K562 (cell line): ENCODE measurements around the gene TTYH2. TPM values are rescaled to one million over a fixed set of nuclear protein-coding genes. Genes with fewer than 3 reads are reported as not detected.

Experiments used
- CBFA2T3 ChIP-seq: fragments of 450-650 bp; IDR thresholded peaks from 2 replicates; pipeline ENCODE4 v1.6.1; 2017
- CBX8 ChIP-seq: fragments of 200-600 bp; sonication (generic); IDR thresholded peaks from 2 replicates; pipeline ENCODE4 v1.6.1; 2012; ENCODE audit warnings: borderline replicate concordance, mixed run types, low read depth, mild to moderate bottlenecking, moderate library complexity, mixed read lengths, low read length, control low read depth, inconsistent platforms; ENCODE audit not compliant: poor library complexity, severe bottlenecking; ENCODE audit errors: extremely low read depth
- CUX1 ChIP-seq: fragments of 200-800 bp; sonication (Bioruptor generic); IDR thresholded peaks from 2 replicates; pipeline ENCODE4 v1.6.1; 2016; ENCODE audit warnings: missing genetic modification characterization, missing compliant biosample characterization
- FOXJ2 ChIP-seq: fragments of 200-800 bp; sonication (Bioruptor generic); IDR thresholded peaks from 2 replicates; pipeline ENCODE4 v1.6.1; 2016; ENCODE audit warnings: missing genetic modification characterization, missing compliant biosample characterization
- FOXK2 ChIP-seq, 2 experiments: fragments of 450-650 bp; IDR thresholded peaks in 1 of 2; conservative IDR thresholded peaks in 1 of 2; 2 replicates each; pipeline ENCODE4 v1.6.1; 2016; ENCODE audit warnings: low read depth in 2 of 2, mild to moderate bottlenecking in 1 of 2
- GABPA ChIP-seq: fragments of 200-800 bp; sonication (Bioruptor generic); conservative IDR thresholded peaks from 2 replicates; pipeline ENCODE4 v1.6.1; 2016; ENCODE audit warnings: low read depth, missing genetic modification characterization, missing compliant biosample characterization
- HDAC2 ChIP-seq: fragments of 450-650 bp; IDR thresholded peaks from 2 replicates; pipeline ENCODE4 v1.6.1; 2016; ENCODE audit warnings: mild to moderate bottlenecking
- KLF13 ChIP-seq: fragments of 450-650 bp; IDR thresholded peaks from 2 replicates; pipeline ENCODE4 v1.6.1; 2016; ENCODE audit warnings: missing genetic modification characterization, low read depth, mild to moderate bottlenecking, missing compliant biosample characterization, moderate library complexity, borderline replicate concordance
- MAFG ChIP-seq: fragments of 450-650 bp; conservative IDR thresholded peaks from 2 replicates; pipeline ENCODE4 v1.6.1; 2016; ENCODE audit warnings: missing genetic modification characterization, missing compliant biosample characterization
- MCM2 ChIP-seq: fragments of 450-650 bp; IDR thresholded peaks from 2 replicates; pipeline ENCODE4 v1.6.1; 2017; ENCODE audit warnings: low read depth, mild to moderate bottlenecking
- RHOXF2B ChIP-seq: fragments of 250-450 bp; sonication (Bioruptor Pico); conservative IDR thresholded peaks from 2 replicates; pipeline ENCODE4 v1.5.1; 2021
- RNF2 ChIP-seq: sonication (generic); IDR thresholded peaks from 2 replicates; pipeline ENCODE4 v1.6.1; 2016
- RUNX1 ChIP-seq: sonication (generic); IDR thresholded peaks from 2 replicates; pipeline ENCODE4 v1.6.1; 2016; ENCODE audit warnings: antibody characterized with exemption, low read depth
- SP1 ChIP-seq: sonication (generic); formaldehyde crosslinking; IDR thresholded peaks from 2 replicates; pipeline ENCODE4 v1.8.1; 2022; ENCODE audit warnings: mild to moderate bottlenecking, missing genetic modification reagents
- TFE3 ChIP-seq: fragments of 450-650 bp; formaldehyde crosslinking; IDR thresholded peaks from 2 replicates; pipeline ENCODE4 v1.4.0; 2020; ENCODE audit warnings: mild to moderate bottlenecking, mixed read lengths
- VEZF1 ChIP-seq: fragments of 200-800 bp; sonication (Bioruptor generic); IDR thresholded peaks from 2 replicates; pipeline ENCODE4 v1.6.1; 2017; ENCODE audit warnings: missing genetic modification characterization, missing compliant biosample characterization
- polyA plus RNA-seq, 8 experiments: library from polyadenylated mRNA; depleted of rRNA in 4 of 8; stranded (reverse) in 5 of 8; unstranded in 3 of 8; fragments of >200 nt; fragmentation: Nextera tagmentation in 2 of 8; fragmentation: Illumina TruSeq in 1 of 8; extraction: Ambion mirVana in 2 of 8; extraction: Trizol in 1 of 8; gene quantifications; 2 replicates each; pipeline versions ENCODE4 v1.2.1 to v1.2.3, GENCODE V29; 2011 to 2014; ENCODE audit warnings: inconsistent platforms in 1 of 8, missing spikeins in 1 of 8
- total RNA-seq, 7 experiments: library from RNA; depleted of rRNA in 6 of 7; stranded (reverse); fragments of >200 nt in 6 of 7; fragmentation: Illumina TruSeq in 2 of 7; extraction: Trizol in 2 of 7; gene quantifications; 2 replicates each; pipeline versions ENCODE4 v1.2.1 to v1.2.3, GENCODE V29; 2011 to 2021; ENCODE audit warnings: low replicate concordance in 1 of 7
- TF ChIP-seq, protein P1 (sequence below): sonication (generic); formaldehyde crosslinking; IDR thresholded peaks from 2 replicates; pipeline ENCODE4 v1.8.0; 2022; ENCODE audit warnings: missing genetic modification reagents, mild to moderate bottlenecking, moderate library complexity, borderline replicate concordance

TTYH2 gene
- total and polyA plus RNA-seq, 9 of the 15 experiments (the other 6 are each of a cell fraction or from before 2014, with no cell fraction given) = 0.03 to 2.0 (median 0.91) TPM

- TF ChIP-seq FOXK2 (conservative IDR thresholded peaks at IDR 0.05 in 1 of 2, IDR thresholded peaks at IDR 0.05 in 1 of 2; ENCODE audit: low read depth in 2 of 2) (peak in 1 of 2 experiments; percentile 41; a peak in 1 of 4 replicates), FOXJ2 (tag) (peak; percentile 19), TFE3 (peak; percentile 41; the same call in 1 of the 2 replicates), SP1 (CRISPR knock-in tag) (peak; percentile 64), GABPA (tag) (peak; percentile 38; the same call in 1 of the 2 replicates), CBFA2T3 (peak; percentile 86), MAFG (tag) (no peak), RHOXF2B (no peak), RUNX1 (no peak), MCM2 (no peak), CUX1 (0 out of 2 replicates have a peak, but pooled peaks have one; percentile 13), KLF13 (tag) (no peak), RNF2 (peak; percentile 53; the same call in 1 of the 2 replicates), HDAC2 (peak; percentile 83), CBX8 (no peak), VEZF1 (peak; percentile 68)
- TF ChIP-seq, protein P1, sequence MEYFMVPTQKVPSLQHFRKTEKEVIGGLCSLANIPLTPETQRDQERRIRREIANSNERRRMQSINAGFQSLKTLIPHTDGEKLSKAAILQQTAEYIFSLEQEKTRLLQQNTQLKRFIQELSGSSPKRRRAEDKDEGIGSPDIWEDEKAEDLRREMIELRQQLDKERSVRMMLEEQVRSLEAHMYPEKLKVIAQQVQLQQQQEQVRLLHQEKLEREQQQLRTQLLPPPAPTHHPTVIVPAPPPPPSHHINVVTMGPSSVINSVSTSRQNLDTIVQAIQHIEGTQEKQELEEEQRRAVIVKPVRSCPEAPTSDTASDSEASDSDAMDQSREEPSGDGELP (CRISPR knock-in tag) = peak; percentile 43; the same call in 1 of the 2 replicates
These were observed 69.4 kb downstream of the TTYH2 start (continued) for GRCh38 chr17:74282587-74283370.
